GM19468 (cell line): ENCODE results near the gene ZMYND8.
"Not testable (repeated sequence)": the region's sequence is repeated elsewhere in the genome, so short reads cannot be mapped to it uniquely, and the experiment has no call there.

ENCODE experiments used
- ATAC-seq: cut with Tn5 transposase; IDR thresholded peaks from one replicate; pipeline ENCODE4 v1.9.1; 2021; ENCODE audit warnings: mild to moderate bottlenecking, moderate library complexity, moderate number of reproducible peaks; ENCODE audit not compliant: unreplicated experiment; ENCODE audit errors: extremely low read depth

The ZMYND8 gene

DNA sequence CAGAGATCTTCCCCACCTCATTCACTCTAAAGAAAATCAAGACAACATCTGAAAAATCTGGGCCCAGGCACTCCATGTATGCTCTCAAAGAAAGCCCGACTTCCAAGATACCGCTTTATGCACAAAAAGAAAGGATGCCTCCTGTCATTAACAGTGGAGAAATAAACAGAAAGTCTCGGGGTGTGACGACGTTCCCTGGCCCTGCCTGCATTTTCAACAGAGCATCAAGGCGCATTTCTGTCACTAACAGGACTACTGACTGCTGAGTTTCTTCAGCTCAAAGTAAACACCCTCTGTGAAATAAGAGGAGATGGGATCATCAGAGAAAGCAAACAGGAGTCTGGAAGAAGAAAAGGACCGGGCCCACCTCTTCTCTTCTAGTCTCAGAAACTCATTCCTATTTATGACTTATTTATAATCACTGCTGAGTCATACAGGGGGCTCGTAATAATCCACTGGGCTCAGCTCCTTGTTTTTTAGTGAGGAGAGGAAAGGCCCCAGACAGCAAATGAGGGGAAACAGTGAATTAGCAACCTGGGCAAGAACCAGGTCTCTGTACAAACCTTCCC, 99.7 kb downstream of the ZMYND8 start:
- no peak for ATAC-seq

DNA sequence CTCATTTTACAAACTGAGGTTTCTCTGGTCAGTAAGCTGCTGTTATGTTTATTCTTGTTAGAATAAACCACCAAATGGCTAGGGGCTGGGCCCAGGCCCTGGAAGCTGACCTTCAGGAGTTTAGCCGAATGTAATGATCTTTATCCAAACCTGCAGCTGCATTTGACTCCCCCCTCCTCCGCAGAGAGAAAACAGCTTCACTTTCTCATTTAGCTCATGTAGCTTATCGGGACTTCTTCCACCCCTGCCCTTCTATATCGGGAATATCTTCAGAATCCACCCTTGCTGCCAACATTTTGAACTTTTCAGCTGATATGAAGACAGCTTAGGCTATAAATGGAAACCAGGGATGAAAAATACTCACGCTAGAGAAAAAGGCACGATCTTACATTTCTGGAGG, 102.6 kb downstream of the ZMYND8 start:
- ATAC-seq: no peak

DNA sequence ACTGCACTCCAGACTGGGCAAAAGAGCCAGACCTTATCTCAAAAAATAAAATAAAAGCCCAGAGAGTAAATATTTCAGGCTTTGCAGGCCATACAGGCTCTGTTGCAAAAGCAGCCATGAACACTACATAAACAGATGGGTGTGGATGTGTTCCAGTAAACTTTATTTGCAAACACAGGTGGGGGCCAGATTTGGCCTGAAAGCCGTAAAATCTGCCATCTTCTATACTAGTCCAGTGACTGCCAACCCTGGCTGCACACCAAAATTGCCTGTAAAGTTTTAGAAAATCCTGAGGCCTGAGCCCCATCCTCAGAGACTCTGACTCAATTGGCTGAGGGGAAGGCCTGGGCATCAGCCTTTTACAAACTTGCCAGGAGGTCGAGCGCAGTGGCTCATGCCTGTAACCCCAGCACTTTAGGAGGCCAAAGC, 103.6 kb downstream of the ZMYND8 start:
- no peak for ATAC-seq

DNA sequence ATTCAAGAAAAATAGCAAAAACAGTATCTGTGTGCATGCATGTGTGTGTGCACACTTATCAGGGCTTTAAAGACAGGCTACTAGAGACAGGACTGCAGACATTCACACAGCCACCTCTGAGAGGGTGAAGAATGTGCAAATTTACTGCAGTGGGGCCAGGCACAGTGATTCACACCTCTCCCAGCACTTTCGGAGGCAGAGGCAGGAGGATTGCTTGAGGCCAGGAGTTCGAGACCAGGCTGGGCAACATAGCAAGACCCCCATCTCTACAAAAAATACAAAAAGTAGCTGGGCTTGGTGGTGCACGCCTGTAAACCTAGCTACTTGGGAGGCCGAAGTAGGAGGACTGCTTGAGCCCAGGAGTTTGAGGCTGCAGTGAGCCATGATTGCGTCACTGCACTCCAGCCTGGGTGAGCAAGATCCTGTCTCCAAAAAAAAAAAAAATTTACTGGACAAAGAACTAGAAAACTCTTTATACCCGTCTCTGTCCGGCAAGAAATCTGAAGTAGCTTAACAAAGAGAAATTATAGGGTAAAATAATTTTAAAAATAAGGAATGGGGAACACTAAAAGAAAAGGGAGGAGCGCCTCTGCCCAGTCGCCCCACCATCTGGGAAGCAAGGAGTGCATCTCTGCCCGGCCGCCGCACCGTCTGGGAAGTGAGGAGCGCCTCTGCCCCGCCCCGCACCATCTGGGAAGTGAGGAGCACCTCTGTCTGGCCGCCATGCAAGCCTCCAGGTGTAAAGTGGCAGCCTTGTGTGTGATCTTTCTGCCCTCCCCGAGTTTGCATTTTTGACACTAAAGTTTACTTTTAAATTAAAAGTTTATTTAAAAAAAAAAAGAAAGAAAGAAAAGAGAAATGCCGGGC, 105.1 kb downstream of the ZMYND8 start:
- ATAC-seq: no peak

DNA sequence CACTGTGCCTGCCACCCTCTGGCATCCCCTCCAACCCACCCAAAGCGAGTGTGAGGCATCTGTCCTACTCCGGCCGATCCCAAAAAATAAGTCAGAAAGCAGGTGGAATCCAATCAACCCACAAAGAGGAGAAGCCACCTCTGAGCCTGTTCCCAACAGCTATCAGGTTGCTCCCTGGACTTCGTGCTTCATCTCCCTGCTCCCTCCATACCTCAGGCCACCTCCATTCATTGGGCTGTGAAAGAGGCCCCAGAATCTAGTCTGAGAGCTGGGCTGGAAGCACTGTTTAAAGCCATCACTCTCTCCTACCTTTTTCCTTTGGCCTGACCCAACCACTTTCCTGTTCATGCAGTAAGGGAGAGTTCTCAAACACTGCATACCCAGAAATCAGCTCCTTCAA, 106.1 kb downstream of the ZMYND8 start:
- ATAC-seq: no peak

DNA sequence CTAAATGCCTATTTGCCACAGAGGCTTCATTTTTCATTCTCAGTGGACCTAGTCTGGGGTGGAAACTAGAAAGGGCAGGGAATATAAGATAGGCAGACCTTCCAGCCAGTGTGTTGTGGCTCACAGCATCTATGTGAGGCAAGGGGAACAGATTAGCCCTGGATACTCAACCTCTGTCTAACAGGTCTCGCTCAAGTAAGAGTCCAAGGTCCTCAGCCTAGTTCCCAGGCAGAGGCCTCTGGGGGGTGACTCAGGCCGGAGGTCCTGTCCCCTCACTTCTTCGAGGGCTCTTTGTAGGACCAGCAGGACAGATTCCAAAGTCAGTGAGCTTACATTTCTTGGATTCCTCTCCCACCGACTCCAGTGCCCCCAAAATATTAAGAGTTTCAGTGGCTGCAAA, 106.6 kb downstream of the ZMYND8 start:
- ATAC-seq: no peak

DNA sequence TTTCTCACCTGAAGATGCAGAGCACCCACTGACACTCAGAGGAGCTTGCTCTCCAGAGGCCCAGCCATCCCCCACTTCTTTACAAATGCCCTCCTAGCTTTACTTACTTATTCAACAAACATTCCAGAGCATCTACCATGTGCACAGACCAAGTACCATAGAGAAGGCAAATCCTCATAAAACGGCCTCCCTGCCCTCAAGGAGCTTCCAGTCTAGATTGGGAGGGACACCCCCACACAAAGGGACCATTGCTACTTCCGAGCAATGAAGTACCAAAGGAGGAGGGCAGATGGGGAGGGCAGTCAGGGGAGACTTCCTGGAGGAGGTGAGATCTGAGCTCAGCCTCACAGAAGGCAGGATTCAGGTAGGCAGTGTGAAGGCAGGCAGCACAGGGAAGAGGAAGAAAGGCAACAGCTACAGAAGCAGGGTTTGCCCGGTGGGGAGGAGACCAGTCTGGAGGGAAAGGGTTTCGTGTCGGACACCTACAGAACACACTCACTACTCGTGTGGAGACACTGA, 108.0 kb downstream of the ZMYND8 start:
- ATAC-seq: no peak

DNA sequence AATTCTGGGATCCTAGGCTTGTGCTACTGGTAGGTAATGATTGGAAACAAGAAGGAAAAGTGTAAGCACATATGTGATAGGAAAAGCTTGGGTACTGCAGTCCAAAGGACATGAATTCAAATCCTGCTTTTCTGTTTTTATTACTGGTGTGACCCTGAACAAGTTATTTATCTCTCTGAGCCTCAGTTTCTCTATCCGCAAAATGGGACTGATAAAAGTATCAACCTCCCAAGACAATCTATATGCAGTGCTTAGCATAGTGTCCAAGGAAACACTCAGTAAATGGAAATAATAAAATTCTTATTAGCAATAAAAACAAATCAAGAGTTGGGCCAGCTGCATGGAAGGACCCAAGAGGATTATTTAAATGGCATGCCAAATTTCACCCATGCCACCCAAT, 108.5 kb downstream of the ZMYND8 start:
- no peak for ATAC-seq

DNA sequence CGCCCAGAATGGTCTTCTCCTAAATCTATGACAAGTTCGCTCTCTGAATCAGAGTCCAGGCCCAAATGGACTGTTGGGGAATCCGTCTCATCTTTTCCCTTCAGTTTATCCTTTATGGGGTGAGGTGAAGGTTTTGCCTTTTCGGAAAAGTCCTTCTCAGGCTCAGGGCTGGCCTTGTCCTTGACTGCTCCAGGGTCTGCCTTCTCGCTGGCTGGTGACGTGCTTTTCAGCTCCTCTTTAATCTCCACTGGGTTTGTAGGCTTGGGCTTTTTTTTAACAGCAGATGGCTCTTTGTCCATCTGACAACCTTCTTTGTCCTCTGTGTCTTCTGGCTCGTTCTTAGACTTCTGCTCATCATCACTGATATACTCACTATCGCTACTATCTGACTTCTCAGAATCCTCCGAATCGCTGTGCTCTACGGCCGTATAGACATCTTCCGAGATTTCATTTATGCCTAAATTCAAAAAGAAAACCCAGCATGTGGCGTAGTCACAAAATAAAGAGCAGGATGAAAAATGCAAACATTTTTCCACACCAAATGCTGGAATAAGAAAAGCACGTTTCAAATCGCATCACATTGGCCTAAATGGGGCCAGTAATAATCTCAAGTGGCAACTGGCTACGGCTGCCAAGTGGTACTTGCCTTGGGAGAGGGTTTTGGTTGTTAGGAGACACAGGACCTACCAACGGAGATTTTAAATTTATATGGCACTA, 110.3 kb downstream of the ZMYND8 start:
- no peak for ATAC-seq

DNA sequence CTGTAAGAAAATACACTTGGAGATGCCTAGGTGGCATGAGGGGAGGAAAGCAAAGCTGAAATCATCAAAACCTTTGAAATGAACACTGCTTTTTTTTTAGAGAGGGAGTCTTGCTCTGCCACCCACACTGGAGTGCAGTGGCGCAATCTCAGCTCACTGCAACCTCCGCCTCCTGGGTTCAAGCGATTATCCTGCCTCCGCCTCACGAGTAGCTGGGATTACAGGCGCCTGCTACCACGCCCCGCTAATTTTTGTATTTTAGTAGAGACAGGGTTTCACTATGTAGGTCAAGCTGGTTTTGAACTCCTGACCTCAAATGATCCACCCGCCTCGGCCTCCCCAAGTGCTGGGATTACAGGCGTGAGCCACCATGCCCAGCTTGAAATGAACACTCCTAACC, 111.3 kb downstream of the ZMYND8 start:
- not testable (repeated sequence) for ATAC-seq

DNA sequence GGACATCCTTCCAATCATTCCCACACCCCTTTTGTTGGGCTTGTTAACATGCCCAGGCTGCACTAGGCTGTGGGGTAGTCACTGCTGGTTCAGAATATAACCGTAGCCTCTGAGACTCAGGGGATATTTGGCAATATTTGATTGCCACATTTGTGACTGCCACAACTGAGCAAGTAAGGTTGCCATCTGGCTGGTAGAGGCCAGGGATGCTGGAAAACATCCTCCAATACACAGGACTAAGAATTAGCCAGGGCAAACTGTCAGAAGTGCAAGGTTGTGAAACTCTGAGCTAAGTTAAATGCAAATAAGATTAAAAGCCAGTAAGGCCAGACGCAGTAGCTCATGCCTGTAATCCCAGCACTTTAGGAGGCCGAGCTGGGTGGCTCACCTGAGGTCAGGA, 112.0 kb downstream of the ZMYND8 start:
- no peak for ATAC-seq

DNA sequence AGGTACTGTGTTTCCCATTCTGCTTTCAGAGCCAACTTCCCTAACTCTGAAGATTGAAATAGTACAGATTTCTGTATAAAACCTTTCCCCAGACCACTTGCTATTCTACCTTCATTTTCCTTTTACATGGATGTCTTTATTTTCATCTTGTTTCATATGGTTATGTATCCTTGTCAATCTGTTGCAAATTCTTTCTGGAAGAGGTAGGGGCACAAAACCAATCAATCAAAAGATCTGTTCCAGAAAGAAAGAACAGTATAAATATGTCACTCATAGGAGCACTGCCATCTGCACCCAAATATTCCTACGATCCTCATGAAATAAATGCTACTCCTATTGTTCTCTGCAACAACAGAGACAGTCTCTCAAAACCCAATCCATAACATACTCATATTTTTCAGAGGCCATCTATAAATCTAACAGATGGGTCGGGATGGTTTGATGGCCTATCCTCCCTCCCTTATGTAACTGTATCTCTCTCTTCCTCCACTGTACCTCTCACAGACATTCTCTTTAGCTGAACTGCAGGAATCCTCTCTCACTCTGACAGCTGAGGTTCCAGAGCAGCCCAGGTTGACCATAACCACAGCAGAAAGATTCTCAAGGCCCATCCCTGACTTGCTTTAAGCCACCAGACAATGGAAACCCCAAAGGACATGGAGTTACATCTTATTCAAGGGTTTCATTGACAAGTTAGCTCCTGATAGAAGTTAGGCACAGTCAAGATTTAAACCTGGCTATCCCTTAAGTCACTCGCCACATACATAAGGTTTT, 112.8 kb downstream of the ZMYND8 start:
- no peak for ATAC-seq

DNA sequence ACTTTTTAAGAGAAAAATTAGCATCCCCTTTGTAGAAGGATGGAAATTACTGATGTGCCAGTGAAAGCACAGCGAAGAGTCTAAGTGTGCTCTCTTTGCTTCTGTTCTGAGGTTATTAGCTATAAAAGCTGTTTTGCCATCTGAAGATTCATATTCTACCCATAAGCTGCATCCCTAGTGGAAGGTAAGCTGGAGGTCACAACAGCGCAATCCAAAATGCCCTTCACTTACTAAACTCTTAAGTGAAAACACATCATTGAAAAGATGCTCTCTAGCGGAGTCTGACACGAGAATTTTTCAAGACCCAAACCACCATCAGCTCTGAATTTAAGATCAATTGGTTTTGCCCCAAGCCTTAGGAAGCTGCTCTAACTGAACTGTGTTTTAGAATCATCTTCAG, 113.5 kb downstream of the ZMYND8 start:
- ATAC-seq: no peak

DNA sequence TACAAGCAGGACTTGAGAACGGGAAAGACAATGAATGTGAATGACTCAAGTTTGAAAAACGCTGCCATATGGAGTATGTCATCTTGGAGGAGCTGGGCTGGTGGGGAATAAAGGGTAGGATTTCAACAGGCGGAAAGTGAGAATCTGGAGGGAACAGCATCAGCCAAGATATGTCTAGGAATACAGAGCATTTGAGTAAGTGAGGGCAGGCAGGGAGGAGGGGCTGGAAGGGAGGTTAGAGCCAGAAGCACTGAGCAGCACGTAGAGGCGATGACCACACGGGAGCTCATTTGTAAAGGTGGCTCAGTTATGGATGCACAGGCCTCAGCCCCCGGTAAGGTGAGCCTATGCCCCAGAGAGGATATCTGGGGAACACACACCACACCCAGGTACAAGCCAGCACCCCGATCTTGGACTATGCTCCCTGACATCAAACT, 115.1 kb downstream of the ZMYND8 start:
- ATAC-seq: no peak

DNA sequence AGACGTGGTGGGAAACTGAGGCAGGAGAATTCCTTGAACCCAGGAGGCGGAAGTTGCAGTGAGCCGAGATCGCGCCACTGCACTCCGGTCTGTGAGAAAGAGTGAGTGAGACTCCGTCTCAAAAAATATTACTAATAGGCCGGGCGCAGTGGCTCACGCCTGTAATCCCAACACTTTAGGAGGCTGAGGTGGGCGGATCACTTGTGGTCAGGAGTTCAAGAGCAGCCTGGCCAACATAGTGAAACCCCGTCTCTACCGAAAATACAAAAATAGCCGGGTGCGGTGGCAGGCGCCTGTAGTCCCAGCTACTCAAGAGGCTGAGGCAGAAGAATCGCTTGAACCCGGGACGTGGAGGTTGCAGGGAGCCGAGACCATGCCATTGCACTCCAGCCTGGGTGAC, 116.4 kb downstream of the ZMYND8 start:
- not testable (repeated sequence) for ATAC-seq

DNA sequence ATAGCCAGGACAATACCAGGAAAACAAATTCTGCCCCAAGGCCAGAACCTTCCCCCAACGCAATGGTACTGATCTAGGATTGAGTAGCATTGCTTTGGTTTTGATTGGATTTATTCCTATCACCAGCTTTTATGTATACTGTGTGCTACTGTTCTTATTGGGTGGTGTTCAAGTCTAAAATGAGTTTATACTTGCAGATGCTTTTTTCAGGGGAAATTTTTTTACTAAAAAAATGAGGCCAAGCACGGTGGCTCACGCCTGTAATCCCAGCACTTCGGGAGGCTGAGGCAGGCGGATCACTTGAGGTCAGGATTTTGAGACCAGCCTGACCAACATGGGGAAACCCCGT, 116.8 kb downstream of the ZMYND8 start:
- no peak for ATAC-seq

DNA sequence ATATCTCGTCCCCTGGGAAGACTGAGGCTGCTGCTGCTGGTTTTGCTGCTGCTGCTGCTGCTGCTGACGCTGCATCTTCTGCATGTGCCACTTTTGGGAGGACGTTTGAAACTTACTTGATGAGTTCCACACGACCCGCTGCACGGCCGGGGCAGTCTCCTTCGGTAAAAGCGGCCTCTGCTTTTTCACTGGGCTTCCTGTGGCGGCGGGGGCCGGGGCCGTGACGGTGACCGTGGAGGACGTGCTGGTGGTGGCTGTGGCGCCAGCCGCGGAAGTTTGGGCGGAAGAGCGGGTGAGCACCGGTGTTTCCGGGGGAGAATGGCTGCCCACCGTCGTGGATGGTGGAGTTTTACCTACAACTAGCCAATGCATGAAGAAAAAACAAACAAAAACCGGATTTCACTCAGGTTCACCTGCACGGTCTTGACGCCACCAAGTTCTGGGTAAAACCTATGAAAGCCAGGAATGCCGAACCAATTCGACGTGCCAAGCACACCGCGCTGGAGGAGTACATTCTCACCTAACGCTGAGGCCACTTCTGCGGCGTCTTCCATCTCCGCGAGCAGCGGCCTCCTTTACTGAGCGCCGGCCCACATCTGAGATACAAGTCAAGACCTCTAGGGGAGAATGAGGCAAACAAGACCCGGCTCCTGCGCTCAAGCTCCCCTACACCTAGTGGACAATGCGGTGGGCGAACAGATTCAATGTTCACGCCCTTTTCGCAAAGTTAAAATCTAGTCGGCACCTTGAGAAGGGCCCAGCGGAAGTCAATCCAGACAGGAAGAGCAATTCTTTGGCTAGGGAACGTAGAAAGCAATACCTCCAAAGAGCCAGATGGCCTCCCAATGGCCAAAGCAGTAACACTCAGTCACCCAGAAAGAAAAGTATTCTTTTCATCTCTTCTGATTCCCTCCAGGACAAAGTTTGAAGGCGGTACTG, 117.5 kb downstream of the ZMYND8 start:
- ATAC-seq: no peak

DNA sequence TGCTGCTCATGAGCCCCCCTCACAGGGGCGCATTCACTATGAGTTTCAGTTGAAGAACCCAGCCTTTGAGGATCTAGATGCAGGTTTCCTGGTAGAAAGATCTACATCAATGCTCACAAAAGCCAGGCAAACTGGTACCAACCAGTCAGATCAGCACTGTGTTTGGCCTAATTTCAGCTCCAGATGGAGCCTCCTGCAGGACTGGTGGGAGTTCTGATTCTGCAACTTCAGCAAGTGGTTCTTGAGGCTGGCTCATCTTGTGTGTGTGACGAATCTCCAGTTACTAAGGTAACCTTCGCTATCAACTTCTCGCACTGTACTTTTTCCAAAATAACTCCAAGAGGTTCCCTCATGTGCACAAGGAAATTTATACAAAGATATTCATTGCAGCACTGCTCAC, 118.8 kb downstream of the ZMYND8 start:
- no peak for ATAC-seq

DNA sequence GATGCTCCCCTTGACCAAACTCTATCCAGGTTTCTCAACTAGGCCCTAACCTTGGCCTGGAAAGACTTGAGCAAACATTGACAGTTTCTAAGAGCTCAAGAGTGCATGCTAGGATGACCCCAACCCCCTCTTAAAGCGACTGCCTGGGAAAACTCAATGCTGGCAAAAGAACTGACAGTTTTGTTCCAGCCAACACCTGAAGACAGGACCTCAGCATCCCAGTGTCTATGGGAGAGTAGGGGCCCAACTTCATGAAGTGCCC, 119.9 kb downstream of the ZMYND8 start:
- no peak for ATAC-seq
